GM19468 (cell line): Measurements from ENCODE around the gene USF2.

ENCODE experiments used
- ATAC-seq: cut with Tn5 transposase; IDR thresholded peaks from one replicate; pipeline ENCODE4 v1.9.1; 2021; ENCODE audit warnings: mild to moderate bottlenecking, moderate library complexity, moderate number of reproducible peaks; ENCODE audit not compliant: unreplicated experiment; ENCODE audit errors: extremely low read depth

The USF2 gene

GRCh38 chr19:35240327-35240726 is 28.4 kb upstream of the USF2 start:
- no peak for ATAC-seq

- ATAC-seq, result no peak
Measured at GRCh38 chr19:35241417-35241816, 27.3 kb upstream of the USF2 start.

DNA sequence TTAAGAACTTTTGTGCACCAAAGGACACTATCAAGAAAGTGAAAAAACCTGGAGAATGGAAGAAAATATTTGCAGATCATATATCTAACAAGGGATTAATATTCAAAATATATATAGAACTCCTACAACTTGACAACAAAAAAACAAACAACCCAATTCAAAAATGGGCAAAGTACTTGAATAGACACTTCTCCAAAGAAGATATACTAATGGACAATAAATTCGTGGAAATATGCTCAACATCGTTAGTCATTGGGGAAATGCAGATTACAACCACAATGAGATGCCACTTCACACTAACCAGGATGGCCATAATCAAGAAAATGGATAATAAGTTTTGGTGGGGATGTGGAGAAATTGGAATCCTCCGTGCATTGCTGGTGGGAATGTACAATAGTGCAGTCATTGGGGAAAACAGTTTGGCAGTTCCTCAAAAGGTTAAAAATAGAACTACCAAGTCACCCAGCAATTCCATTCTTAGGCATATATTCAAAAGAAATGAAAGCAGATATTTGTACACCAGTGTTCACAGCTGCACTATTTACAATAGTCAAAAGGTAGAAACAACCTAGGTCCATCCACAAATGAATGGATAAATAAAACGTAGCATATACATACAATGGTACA is 22.2 kb upstream of the USF2 start:
- no peak for ATAC-seq

DNA sequence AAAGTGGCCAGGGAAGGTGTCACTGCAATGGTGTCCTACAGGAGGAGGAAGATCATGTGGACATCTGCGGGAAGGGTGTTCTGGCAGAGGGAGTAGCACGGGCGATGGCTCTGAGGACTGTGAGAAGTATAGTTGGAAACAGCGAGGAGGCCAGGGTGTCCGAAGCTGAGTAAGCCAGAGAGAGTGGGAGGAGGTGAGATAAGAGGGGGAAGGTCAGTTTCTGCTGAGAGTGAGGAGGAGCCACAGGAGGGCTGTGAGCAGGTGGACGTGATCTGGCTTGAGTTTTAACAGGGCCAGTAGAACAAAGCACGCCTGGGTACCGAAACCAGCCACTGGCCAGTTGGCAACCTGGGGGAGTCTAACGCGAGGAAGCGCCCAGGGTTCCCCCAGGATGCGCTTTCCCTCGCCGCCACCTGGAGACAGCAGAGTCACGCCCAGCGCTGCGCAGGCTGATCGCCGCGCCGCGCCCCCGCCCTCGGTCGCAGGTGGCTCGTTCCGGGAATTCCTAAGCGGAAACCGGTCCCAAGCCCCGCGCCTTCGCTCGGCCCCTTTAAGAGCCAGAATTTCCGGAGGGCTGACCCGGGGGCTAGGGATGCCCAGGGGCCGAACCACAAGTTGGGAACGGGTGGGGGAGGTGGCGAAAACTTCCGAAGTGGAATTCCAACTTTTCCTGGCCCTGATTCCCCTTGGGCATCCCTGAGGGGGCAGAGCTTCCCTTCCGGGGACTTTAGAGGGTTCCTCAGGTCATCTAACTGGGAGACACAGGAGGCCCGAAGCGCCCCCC is 21.0 kb upstream of the USF2 start:
- no peak for ATAC-seq

DNA sequence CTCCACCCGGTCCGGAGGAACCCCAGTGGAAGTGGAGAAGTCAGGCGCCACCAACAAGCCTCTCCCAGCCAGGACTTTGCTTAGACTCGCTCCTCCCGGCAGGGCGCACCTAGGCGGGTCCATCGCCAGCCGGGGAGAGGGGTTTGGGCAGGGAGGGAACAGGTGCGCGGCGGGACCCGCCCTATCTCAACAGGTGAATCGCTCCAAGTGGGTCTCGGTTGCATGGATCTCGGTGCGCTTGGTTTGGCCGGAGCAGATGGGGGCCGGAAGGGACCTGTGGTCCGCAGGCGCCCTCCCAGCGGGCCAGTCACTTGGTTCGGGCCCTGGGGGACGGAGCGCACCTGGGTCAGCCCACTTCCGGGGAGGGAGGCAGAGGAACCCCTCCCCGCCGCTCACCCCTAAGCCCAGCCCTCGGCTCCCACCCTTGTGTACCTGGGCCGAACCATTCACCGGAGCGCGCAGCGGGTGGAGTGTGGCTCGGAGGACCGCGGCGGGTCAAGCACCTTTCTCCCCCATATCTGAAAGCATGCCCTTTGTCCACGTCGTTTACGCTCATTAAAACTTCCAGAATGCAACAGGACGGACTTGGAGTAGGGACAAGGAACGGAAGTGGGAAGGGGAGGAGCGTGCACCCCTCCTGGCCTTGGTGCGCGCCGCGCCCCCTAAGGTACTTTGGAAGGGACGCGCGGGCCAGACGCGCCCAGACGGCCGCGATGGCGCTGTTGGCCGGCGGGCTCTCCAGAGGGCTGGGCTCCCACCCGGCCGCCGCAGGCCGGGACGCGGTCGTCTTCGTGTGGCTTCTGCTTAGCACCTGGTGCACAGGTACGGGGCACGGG is 20.2 kb upstream of the USF2 start, which contains the start of gene LSR:
Gene LSR, plus strand, starts transcription at position 693 of the 836 bp plus-strand sequence. Its CDS starts 21 bp downstream, at position 714.
- peak; percentile 45 for ATAC-seq

DNA sequence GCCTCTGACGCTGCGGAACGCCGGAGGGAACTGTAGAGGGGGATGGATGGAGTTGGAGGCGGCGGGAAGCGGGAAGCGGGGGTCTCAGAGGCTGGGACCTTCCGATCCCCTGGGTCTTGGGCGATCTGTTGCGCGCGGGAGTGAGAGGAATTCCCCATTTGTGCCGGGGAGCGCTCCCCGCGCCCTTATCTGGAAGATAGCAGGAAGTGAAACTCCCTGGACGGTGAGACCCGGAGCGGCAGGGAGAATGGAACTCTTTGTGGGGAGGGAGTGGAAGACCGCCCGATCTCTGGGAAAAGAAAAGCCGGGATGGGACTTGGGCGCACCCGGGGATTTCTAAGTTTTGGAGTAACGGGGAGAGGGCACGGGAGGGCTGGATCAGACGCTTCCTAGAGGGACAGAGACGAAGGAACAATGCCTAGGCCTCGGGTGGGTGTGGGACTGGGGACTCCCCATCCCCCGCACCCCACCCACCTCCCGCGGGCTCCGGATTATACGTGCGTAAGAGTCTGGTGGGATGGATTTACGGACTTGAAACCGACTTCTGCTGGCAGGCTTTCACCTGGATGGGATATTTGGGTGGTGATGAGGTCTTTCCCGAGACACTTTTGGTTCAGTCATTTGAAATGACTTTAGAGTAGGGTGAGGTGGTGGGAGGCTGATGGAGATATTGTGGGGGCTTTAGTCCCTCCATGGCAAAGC is 19.5 kb upstream of the USF2 start:
- ATAC-seq, result no peak

GRCh38 chr19:35249848-35250711 is 18.7 kb upstream of the USF2 start:
- ATAC-seq, result no peak

DNA sequence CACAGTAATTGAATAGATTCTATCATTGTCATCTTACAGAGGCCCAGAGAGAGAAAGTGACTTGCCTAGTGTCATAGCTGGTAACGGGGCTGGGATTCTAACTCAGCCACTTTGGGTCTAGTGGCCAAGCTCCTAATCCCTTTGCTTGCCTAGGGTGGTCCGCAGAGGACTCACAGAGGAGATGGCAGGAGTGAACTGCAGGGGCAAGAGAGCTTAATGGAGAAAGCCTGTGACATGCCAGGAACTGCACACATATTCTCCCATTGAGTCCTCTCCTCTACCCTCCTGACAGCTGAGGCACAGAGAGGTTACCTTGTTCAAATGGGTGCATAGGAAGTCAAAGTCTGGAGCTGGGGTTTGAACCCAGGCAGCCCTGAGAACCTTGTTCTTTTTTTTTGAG is 17.3 kb upstream of the USF2 start:
- ATAC-seq, result no peak

DNA sequence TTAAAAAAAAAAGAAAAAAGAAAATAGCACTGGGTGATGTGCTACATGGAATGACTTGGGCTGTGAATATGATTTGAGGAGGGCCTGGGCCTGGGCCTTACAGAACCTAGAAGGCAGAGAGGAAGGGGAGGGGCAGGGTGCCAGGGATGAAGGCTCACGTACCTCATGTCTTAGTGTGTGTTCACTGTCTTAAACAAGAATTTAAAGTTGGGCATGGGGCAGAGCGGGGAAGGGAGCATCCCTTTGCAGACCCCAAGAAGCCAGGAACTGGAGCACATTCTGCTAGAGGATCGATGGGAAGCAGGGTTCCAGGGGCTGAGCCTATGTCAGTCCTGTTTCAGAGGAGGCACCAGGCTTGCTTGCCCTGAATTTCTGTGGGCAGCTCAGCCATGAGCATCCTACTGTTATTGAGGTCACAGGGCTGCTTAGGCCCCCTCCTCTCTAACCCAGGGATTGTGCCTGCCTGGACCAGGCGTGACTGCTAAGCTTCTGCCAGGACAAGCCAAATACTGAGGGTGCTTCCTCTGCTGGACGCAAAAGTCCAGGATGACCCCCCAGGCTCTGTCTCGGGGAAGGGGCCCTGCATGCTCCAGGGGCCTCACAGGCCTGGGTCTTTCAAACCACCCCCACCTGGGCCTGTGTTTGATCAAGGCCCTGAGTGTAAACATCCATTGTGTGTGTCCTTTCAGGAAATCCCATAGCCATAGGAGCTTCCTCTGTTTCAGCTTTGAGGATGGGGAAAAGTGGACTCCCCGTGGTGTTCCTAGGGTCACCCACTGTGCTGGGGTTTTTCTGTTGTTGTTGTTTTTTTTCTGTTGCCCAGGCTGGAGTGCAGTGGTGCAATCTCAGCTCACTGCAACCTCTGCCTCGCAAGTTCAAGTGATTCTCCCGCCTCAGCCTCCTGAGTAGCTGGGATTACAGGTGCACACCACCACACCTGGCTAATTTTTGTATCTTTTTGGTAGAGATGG is 15.2 kb upstream of the USF2 start:
- no peak for ATAC-seq

- ATAC-seq, result no peak
Measured at GRCh38 chr19:35254341-35255297, 14.1 kb upstream of the USF2 start.

GRCh38 chr19:35256566-35256965 is 12.2 kb upstream of the USF2 start:
- no peak for ATAC-seq

DNA sequence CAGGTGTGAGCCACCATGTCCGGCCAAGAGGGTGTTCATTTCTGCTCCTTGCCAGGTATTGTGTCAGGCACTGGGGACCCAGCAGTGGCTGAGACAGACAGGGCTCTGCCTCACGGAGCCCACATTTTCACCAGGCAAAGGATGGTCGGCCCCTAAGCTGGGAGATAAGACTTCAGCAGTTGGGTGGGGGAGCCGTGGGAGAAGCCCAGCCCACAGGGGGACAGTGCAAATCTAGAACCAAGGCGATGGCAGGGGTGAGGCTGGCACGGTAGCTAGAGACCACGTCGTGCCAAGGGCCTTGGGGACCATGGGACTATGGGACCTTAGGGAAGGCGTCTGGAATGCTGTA is 11.7 kb upstream of the USF2 start:
- ATAC-seq, result no peak

DNA sequence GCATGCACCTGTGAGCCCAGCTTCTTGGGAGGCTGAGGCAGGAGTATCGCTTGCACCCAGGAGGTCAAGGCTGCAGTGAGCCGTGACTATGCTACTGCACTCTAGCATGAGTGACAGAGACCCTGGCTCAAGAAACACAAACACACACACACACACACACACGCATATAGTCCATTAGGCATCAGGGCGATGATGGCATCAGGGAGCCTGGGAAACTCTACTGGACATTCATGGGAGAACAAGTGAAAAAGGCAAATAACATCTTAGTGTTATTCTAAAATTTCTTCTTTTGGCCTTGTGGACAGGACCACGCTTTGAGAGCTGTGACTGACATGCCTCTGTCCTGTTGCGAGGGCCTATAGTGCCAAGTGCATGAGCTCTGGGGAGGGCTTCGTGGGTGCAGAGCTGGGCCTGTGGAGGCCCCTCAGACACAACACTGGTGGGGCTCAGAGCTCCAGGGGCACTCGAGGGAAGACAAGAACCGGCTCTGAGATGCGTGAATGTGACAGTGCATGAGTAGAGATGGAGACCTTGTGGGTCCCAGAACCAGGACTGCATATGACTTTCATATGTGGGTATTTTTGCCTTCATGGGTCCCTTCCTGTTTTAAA is 8.0 kb upstream of the USF2 start:
- ATAC-seq, result no peak

DNA sequence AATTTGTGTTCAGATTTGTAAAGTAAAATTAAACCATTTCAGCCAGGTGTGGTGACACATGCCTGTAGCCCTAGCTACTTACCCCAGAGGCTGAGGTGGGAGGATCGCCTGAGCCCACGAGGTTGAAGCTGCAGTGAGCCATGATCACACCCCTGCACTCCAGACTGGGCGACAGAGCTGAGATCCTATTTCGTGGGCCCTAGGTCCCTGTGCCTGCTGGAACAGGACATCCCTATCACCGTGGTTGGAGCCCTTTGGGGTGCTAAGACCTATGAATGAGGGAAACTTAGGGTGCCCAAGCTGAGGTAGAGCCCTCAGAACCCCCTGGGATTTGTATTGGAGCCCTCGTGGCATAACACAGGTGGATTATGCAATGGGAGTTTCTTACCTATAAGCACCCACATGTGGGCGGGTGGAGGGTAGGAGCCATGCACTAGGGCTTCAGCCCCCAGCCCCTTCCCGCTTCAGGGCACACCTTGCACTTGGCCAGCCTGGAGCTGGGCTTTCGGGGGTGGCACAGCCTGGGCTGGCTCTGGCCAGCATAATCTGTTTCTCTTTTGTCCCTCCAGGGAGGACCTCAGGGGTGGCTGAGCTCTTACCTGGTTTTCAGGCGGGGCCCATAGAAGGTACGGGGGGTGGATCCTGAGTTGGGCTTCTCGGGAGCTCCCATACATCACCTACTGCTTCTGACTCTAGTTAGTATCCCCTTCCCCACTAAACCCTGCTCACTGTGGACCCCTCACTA is 7.2 kb upstream of the USF2 start:
- ATAC-seq, result no peak

DNA sequence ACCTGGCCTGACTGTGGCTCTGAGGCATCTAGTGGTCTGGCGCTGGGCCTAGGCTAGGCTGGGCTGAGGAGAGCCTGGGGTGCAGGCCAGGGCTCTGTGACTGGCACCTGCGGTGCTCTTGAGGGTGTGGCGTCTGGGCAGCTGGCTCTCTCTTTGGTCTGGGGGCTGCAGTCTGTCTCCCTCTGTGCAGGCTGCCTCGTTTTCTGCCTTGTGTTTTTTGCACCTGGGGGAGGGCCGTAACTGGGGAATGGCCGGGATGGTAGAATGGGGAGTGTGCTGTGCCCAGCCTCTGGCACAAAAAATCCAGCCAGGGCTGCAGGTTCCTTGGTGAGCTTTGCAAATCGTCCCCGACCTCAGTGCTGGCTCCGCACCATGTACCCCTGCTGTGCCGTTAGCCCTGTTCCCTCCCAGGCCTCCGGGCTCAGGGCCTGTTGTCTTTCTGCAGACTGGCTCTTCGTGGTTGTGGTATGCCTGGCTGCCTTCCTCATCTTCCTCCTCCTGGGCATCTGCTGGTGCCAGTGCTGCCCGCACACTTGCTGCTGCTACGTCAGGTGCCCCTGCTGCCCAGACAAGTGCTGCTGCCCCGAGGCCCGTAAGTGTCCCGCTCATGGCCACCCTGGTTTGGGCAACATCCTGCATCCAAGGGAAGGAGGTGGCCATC is 6.5 kb upstream of the USF2 start:
- ATAC-seq, result no peak
